Measurements from ENCODE around the gene CD248. TPM values are rescaled to one million over a fixed set of nuclear protein-coding genes. Genes with fewer than 3 reads are reported as not detected.
"Not testable (repeated sequence)": the region's sequence is repeated elsewhere in the genome, so short reads cannot be mapped to it uniquely, and the experiment has no call there.

The CD248 gene
- total RNA-seq, 2 donors from 2014 or later = 4.9 to 8.8 TPM

DNA sequence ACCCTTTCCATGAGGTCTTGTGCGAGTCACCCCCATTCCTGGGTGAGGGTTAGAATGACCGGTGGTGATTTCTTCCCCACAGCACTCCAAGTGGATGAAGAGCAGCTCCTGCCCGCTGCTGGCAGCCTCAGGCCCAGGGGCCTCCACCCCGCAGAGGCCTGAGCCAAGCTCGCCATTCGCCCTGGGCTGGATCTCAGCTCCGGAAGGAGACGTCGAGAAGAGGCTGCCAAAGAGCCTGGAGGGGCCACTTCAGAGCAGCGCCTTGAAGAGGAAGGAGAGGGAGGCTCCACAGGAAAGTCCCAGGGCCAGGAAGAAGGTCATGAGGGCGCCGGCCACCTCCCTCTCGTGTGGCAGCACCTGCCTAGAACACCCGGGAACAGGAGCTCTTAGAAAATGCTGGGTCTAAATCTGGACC lies 46.4 kb upstream of the CD248 start:
- intact Hi-C loops (cut with DNase I) = no loop called here
- Histone ChIP-seq H3K4me3 (no peak overlapping the region), H3K9ac (ENCODE audit: low read depth in 2 of 2, low read length in 2 of 2) (no peak overlapping the region), H3K27me3 (no peaks in the 10 kb centered on the region), H3K27ac (no peak overlapping the region), H3K9me3 (no peaks in the 10 kb centered on the region), H3K36me3 (no peaks in the 10 kb centered on the region), H3K4me1 (no peaks in the 10 kb centered on the region)
- TF ChIP-seq, protein P1, sequence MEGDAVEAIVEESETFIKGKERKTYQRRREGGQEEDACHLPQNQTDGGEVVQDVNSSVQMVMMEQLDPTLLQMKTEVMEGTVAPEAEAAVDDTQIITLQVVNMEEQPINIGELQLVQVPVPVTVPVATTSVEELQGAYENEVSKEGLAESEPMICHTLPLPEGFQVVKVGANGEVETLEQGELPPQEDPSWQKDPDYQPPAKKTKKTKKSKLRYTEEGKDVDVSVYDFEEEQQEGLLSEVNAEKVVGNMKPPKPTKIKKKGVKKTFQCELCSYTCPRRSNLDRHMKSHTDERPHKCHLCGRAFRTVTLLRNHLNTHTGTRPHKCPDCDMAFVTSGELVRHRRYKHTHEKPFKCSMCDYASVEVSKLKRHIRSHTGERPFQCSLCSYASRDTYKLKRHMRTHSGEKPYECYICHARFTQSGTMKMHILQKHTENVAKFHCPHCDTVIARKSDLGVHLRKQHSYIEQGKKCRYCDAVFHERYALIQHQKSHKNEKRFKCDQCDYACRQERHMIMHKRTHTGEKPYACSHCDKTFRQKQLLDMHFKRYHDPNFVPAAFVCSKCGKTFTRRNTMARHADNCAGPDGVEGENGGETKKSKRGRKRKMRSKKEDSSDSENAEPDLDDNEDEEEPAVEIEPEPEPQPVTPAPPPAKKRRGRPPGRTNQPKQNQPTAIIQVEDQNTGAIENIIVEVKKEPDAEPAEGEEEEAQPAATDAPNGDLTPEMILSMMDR (IDR thresholded peaks at IDR 0.05) = no peak
- DNase-seq = no peak

DNA sequence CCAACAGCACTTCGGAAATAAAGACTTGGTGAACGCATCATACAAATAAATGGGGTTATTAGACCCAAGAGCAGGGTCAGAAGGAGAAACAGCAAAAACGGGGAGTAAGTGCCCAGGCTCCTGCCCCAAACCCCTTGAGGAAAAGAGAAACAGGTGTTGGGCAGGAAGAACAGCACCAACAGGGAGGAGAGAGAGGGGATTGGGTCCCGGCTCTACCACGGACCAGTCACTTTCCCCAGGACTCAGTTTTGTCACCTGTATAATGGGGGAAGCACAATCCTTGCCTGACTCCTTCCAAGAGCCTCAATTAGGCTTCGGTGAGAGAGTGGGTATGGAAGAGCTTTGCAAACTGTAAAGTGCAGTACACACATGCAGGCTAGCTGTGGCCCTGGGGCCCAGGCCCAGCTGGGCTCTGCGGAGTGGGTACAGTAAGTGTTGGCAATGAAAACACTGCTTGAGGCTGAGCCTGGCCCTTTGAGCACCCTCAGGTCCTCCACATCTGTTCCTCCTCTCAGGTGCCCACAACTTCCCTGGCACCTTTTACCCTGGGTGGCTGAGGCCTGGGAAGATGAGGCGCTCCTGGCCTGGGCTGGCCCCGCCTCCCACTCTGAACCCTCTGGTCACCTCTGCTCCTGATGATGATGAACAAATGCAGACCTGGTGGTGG lies 45.8 kb upstream of the CD248 start:
- Histone ChIP-seq H3K27me3 (no peaks in the 10 kb centered on the region), H3K4me3 (no peak overlapping the region), H3K4me1 (no peaks in the 10 kb centered on the region), H3K27ac (no peak overlapping the region), H3K9ac (ENCODE audit: low read depth in 2 of 2, low read length in 2 of 2) (no peak overlapping the region), H3K9me3 (no peaks in the 10 kb centered on the region), H3K36me3 (no peaks in the 10 kb centered on the region)
- DNase-seq = no peak
- TF ChIP-seq, protein P1 (IDR thresholded peaks at IDR 0.05) = no peak
- intact Hi-C loops (cut with DNase I) = no loop called here

DNA sequence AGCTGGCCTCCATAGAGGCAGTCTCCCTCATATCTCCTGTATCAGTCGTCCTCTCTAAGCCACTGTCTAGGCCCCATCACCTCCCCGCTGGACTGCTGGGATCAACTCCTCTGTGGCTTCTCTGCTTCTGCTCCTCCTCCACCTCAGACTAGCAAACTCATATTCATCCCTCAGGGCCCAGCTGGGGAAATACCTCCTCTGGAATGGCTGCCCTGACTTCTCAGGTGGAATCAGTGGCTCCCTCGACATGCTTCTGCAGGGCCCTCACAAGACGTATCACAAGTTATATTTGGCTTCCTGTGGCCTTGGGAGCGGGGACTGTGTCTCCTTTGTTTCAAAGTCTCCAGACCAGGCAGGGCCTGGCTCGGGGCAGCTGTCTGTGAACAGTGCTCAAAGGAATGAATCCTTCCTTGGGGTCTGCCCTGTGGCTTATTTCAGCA lies 44.7 kb upstream of the CD248 start:
- intact Hi-C loops (cut with DNase I) = no loop called here
- H3K4me1 ChIP-seq = no peaks in the 10 kb centered on the region
- no peaks in the 10 kb centered on the region for H3K27me3 ChIP-seq
- DNase-seq = no peak
- no peak overlapping the region for H3K9ac ChIP-seq (ENCODE audit: low read depth in 2 of 2, low read length in 2 of 2)
- no peaks in the 10 kb centered on the region for H3K9me3 ChIP-seq
- no peak overlapping the region for H3K27ac ChIP-seq
- TF ChIP-seq, protein P1 (IDR thresholded peaks at IDR 0.05) = no peak
- no peaks in the 10 kb centered on the region for H3K36me3 ChIP-seq
- H3K4me3 ChIP-seq = no peak overlapping the region

DNA sequence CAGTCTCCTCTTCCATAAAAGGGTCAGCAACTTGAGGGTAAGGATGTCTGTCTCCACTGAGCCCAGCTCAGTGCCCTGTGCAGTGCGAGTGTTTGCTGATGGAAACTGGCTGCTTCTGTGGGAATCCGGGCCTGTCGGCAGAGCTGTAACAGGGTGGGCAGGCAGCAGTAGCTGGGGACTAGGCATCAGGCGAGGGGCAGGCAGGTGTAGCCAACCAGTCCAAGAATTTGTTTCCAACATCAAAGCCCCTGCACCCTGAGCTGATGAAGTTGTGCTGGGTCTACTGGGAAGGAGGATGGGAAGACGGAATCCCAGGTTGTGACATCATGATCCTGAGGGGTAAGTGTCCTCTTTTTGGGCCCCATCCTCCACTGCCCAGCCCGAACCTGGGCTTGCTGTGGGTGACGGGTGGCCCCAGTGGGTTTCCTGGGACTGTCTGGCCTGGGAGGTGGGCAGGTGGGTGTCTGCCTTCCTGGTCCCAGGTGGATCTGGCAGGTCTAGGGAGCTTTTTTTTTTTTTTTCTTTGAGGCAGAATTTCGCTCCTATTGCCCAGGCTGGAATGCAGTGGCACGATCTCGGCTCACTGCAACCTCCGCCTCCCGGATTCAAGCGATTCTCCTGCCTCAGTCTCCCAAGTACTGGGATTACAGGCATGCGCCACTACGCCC lies 43.7 kb upstream of the CD248 start:
- intact Hi-C loops (cut with DNase I) = no loop called here
- H3K4me3 ChIP-seq = no peak overlapping the region
- no peak for DNase-seq
- no peaks in the 10 kb centered on the region for H3K9me3 ChIP-seq
- H3K36me3 ChIP-seq = no peaks in the 10 kb centered on the region
- no peaks in the 10 kb centered on the region for H3K4me1 ChIP-seq
- H3K27me3 ChIP-seq = no peaks in the 10 kb centered on the region
- TF ChIP-seq, protein P1 (IDR thresholded peaks at IDR 0.05) = no peak
- no peak overlapping the region for H3K9ac ChIP-seq (ENCODE audit: low read depth in 2 of 2, low read length in 2 of 2)
- H3K27ac ChIP-seq = no peak overlapping the region

DNA sequence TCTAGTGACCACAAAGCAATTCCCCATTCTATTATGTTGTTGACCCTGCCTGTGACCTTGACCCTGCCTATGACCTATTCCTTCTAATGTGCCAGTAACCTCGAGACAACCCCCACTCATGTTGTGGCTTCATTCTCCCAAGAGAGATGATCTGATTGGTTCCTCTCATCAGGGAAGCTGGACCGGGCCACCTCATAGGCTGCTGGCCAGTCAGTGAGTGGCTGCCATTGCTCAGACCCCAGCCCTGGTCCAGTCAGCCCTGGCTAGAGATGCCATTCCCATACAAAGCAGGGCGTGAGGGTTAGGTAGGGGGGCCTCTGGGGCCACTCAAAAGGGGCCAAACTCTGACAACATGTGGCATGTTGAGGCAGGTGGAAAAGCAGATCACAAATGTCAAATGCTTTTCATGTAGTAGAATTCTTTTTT lies 42.8 kb upstream of the CD248 start:
- H3K4me1 ChIP-seq = no peaks in the 10 kb centered on the region
- H3K9me3 ChIP-seq = no peaks in the 10 kb centered on the region
- TF ChIP-seq, protein P1 (IDR thresholded peaks at IDR 0.05) = no peak
- H3K4me3 ChIP-seq = no peak overlapping the region
- no peaks in the 10 kb centered on the region for H3K27me3 ChIP-seq
- no peak for DNase-seq
- H3K27ac ChIP-seq = no peak overlapping the region
- H3K9ac ChIP-seq (ENCODE audit: low read depth in 2 of 2, low read length in 2 of 2) = no peak overlapping the region
- H3K36me3 ChIP-seq = no peaks in the 10 kb centered on the region
- intact Hi-C loops (cut with DNase I) = no loop called here

DNA sequence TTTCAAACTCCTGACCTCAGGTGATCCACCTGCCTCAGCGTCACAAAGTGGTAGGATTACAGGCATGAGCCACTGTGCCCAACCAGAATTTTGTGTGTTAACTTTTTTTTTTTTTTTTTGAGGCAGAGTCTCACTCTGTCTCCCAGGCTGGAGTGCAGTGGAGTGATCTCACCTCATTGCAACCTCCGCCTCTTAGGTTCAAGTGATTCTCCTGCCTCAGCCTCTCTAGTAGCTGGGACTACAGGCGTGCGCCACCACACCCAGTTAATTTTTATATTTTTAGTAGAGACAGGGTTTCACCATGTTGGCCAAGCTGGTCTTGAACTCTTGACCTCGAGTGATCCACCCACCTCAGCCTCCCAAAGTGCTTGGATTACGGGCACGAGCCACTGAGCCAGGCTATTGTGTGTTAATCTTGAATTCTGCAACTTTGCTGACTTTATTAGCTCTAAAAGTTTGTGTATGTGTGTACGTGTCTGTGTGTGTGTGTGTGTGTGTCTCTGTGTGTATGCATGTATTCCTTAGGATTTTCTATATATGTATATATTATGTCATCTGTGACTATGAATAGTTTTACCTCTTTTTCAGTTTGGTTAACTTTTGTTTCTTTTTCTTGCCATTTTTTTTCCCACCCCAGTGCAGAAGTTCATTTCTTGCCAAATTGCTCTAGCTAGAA lies 33.9 kb upstream of the CD248 start:
- Histone ChIP-seq H3K4me1 (peaks cover 12% of the 10 kb centered on the region), H3K27ac (peak overlapping the region; percentile 87)
- H3K36me3 ChIP-seq; DNase-seq; intact Hi-C loops (cut with DNase I); H3K4me3 ChIP-seq; H3K9me3 ChIP-seq; H3K27me3 ChIP-seq; H3K9ac ChIP-seq (ENCODE audit: low read depth in 2 of 2, low read length in 2 of 2): not testable (repeated sequence)

Data from colonic mucosa (tissue), 4 donors.